Endodermal cell (in vitro differentiated cells): ENCODE measurements around the gene CACNA1E. TPM values are rescaled to one million over a fixed set of nuclear protein-coding genes. Genes with fewer than 3 reads are reported as not detected.

Source experiments
- DNase-seq: peaks from one replicate; pipeline ENCODE4 v3.0.0-alpha.2; 2017
- H3K27ac ChIP-seq: 2 replicates; pipeline ENCODE4 v1.5.1; 2013; ENCODE audit warnings: mild to moderate bottlenecking, low read depth, low read length, moderate library complexity
- H3K27me3 ChIP-seq: 2 replicates; pipeline ENCODE4 v1.6.1; 2013; ENCODE audit warnings: mild to moderate bottlenecking, low read length, moderate library complexity; ENCODE audit not compliant: insufficient read depth, control insufficient read depth, poor library complexity, severe bottlenecking
- H3K36me3 ChIP-seq: 2 replicates; pipeline ENCODE4 v1.7.0; 2013; ENCODE audit warnings: mild to moderate bottlenecking, low read length, moderate library complexity; ENCODE audit not compliant: control insufficient read depth, insufficient read depth
- H3K4me1 ChIP-seq: one replicate; pipeline ENCODE4 v1.7.0; 2013; ENCODE audit warnings: low read length; ENCODE audit not compliant: control insufficient read depth, insufficient read depth
- H3K4me3 ChIP-seq: 2 replicates; pipeline ENCODE4 v1.5.1; 2013; ENCODE audit warnings: mild to moderate bottlenecking, low read length, moderate library complexity
- H3K9ac ChIP-seq: 2 replicates; pipeline ENCODE4 v1.6.1; 2013; ENCODE audit warnings: mild to moderate bottlenecking, low read length, moderate library complexity; ENCODE audit not compliant: poor library complexity, severe bottlenecking; ENCODE audit errors: extremely low read depth
- H3K9me3 ChIP-seq: 2 replicates; pipeline ENCODE4 v1.6.1; 2013; ENCODE audit warnings: mild to moderate bottlenecking, low read length, moderate library complexity; ENCODE audit not compliant: control insufficient read depth
- H3K27ac Mint-ChIP-seq: 2 replicates; pipeline ENCODE4 v1.8.0; 2020; ENCODE audit warnings: mixed read lengths
- H3K27me3 Mint-ChIP-seq: 2 replicates; pipeline ENCODE4 v1.8.0; 2021; ENCODE audit warnings: mild to moderate bottlenecking, mixed read lengths; ENCODE audit not compliant: insufficient read depth
- H3K36me3 Mint-ChIP-seq: 2 replicates; pipeline ENCODE4 v1.8.0; 2020; ENCODE audit warnings: low read depth, mixed read lengths
- H3K4me1 Mint-ChIP-seq: 2 replicates; pipeline ENCODE4 v1.8.0; 2020; ENCODE audit warnings: mixed read lengths
- H3K4me3 Mint-ChIP-seq: 2 replicates; pipeline ENCODE4 v1.8.0; 2020; ENCODE audit warnings: mild to moderate bottlenecking, moderate library complexity, mixed read lengths
- H3K9me3 Mint-ChIP-seq: 2 replicates; pipeline ENCODE4 v1.8.0; 2020; ENCODE audit warnings: mild to moderate bottlenecking, mixed read lengths
- CTCF ChIP-seq: fragments of 200-600 bp; sonication (generic); conservative IDR thresholded peaks from 2 replicates; pipeline ENCODE4 v1.5.0; 2021; ENCODE audit warnings: antibody characterized with exemption, mild to moderate bottlenecking
- WGBS, 2 experiments: methylation state at CpG; one replicate each; pipeline versions ENCODE4 v1.1.5 to v1.1.7; 2013; ENCODE audit warnings: missing lambda C conversion rate in 2 of 2, mixed read lengths in 1 of 2; ENCODE audit not compliant: insufficient coverage in 1 of 2, insufficient read length in 1 of 2; 5-methylcytosine and 5-hydroxymethylcytosine counted together
- total RNA-seq, 2 donors: library from RNA; stranded (reverse); fragmentation: NEBNext Ultra II Directional in 1 of 2; extraction: Animal tissue kit (Norgen Biotek cat#: 25700) in 1 of 2; gene quantifications; 2 replicates in 1 of 2; 3 replicates in 1 of 2; pipeline ENCODE4 v1.2.1, GENCODE V29; 2021

The CACNA1E gene
- total RNA-seq, 2 donors from 2014 or later: 4.7 to 5.8 TPM

DNA sequence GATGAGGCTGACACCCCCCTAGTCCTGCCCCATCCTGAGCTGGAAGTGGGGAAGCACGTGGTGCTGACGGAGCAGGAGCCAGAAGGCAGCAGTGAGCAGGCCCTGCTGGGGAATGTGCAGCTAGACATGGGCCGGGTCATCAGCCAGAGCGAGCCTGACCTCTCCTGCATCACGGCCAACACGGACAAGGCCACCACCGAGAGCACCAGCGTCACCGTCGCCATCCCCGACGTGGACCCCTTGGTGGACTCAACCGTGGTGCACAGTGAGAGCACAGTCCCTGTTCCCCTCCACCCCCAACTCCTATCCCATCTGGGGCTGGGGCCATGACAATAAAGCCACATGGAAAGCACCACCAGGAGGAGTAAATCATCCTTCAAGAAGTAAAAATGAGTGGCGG, 250.2 kb downstream of the CACNA1E start:
- no peaks in the 10 kb centered on the region for H3K4me1 Mint-ChIP-seq
- WGBS, 2 experiments: 93 to 98% methylated on average over 5 to 14 of the region's 14 CpGs
- DNase-seq: no peak
- Histone ChIP-seq H3K36me3 (peaks cover 4% of the 10 kb centered on the region), H3K27me3 (peaks cover 41% of the 10 kb centered on the region), H3K9me3 (no peaks in the 10 kb centered on the region), H3K4me1 (no peaks in the 10 kb centered on the region), H3K9ac (no peak overlapping the region), H3K4me3 (no peak overlapping the region), H3K27ac (no peak overlapping the region)
- no peaks in the 10 kb centered on the region for H3K9me3 Mint-ChIP-seq
- no peak overlapping the region for H3K27ac Mint-ChIP-seq
- TF ChIP-seq CTCF: no peak
- no peaks in the 10 kb centered on the region for H3K36me3 Mint-ChIP-seq
- peaks cover 36% of the 10 kb centered on the region for H3K27me3 Mint-ChIP-seq
- H3K4me3 Mint-ChIP-seq: no peak overlapping the region

- no peak overlapping the region for H3K27ac ChIP-seq
- no peaks in the 10 kb centered on the region for H3K9me3 ChIP-seq
- H3K36me3 Mint-ChIP-seq: no peaks in the 10 kb centered on the region
- peak; percentile 74 for TF ChIP-seq CTCF
- H3K36me3 ChIP-seq: peaks cover 8% of the 10 kb centered on the region
- peaks cover 16% of the 10 kb centered on the region for H3K27me3 Mint-ChIP-seq
- no peak overlapping the region for H3K4me3 Mint-ChIP-seq
- H3K9me3 Mint-ChIP-seq: no peaks in the 10 kb centered on the region
- no peaks in the 10 kb centered on the region for H3K4me1 ChIP-seq
- H3K27me3 ChIP-seq: peaks cover 26% of the 10 kb centered on the region
- DNase-seq: peak; percentile 63
- 70 to 100% methylated on average over 1 to 5 of the region's 5 CpGs for WGBS, 2 experiments
- H3K27ac Mint-ChIP-seq: no peak overlapping the region
- H3K4me3 ChIP-seq: no peak overlapping the region
- no peaks in the 10 kb centered on the region for H3K4me1 Mint-ChIP-seq
- no peak overlapping the region for H3K9ac ChIP-seq
Measured at GRCh38 chr1:181737056-181737455, 253.7 kb downstream of the CACNA1E start.

GRCh38 chr1:181739214-181739613, 255.9 kb downstream of the CACNA1E start:
- Mint-ChIP-seq H3K27me3 (peaks cover 12% of the 10 kb centered on the region), H3K36me3 (no peaks in the 10 kb centered on the region), H3K4me1 (no peaks in the 10 kb centered on the region), H3K4me3 (no peak overlapping the region), H3K27ac (no peak overlapping the region), H3K9me3 (no peaks in the 10 kb centered on the region)
- peaks cover 8% of the 10 kb centered on the region for H3K36me3 ChIP-seq
- no peak overlapping the region for H3K27ac ChIP-seq
- no peak for DNase-seq
- no peak overlapping the region for H3K9ac ChIP-seq
- no peaks in the 10 kb centered on the region for H3K4me1 ChIP-seq
- H3K27me3 ChIP-seq: peaks cover 30% of the 10 kb centered on the region
- H3K9me3 ChIP-seq: no peaks in the 10 kb centered on the region
- WGBS, 2 experiments: 78 to 86% methylated on average over 8 to 9 of the region's 9 CpGs
- no peak for TF ChIP-seq CTCF
- H3K4me3 ChIP-seq: no peak overlapping the region
